ENCODE measurements around the gene ZNF740.

Gene ZNF740

GRCh38 chr12:53236443-53237111, 56.1 kb downstream of the ZNF740 start:
- DNase-seq (ENCODE audit: low read depth, low spot score) = no peak
- ChIA-PET CTCF (interaction anchor here (1.0 to 5.4 kb wide), 5 partner anchors 12 to 77 kb away, joined by 3 to 26 read pairs (median 3); no protein-coding TSS in a partner anchor), POLR2A (interaction anchor here (0.6 kb wide), 1 partner anchor 8 kb away, joined by 3 read pairs; no protein-coding TSS in a partner anchor)
- no peak overlapping the region for H3K4me3 ChIP-seq (ENCODE audit: low read depth, low read length)
- no peak for TF ChIP-seq CTCF (IDR thresholded peaks at IDR 0.05; ENCODE audit: insufficient read depth, low read length, missing control alignments)

- no peak for DNase-seq (ENCODE audit: low read depth, low spot score)
- TF ChIP-seq CTCF (IDR thresholded peaks at IDR 0.05; ENCODE audit: insufficient read depth, low read length, missing control alignments) = no peak
- no peak overlapping the region for H3K4me3 ChIP-seq (ENCODE audit: low read depth, low read length)
- ChIA-PET POLR2A (no interaction called here), CTCF (interaction anchor here (0.9 to 1.5 kb wide), 3 partner anchors 11 to 82 kb away, joined by 3 to 4 read pairs (median 3); partner anchors contain the start of gene AAAS)
Observed at GRCh38 chr12:53239643-53240258, 59.2 kb downstream of the ZNF740 start.

GRCh38 chr12:53241623-53242412, 61.3 kb downstream of the ZNF740 start:
- H3K4me3 ChIP-seq (ENCODE audit: low read depth, low read length) = no peak overlapping the region
- CTCF ChIA-PET = interaction anchor here (0.7 to 2.0 kb wide), 6 partner anchors 7 to 82 kb away, joined by 3 to 8 read pairs (median 4); a partner anchor contains a TSS
- POLR2A ChIA-PET = interaction anchor here (0.6 kb wide), 1 partner anchor 125 kb away, joined by 3 read pairs; no protein-coding TSS in a partner anchor
- DNase-seq (ENCODE audit: low read depth, low spot score) = no peak
- no peak for TF ChIP-seq CTCF (IDR thresholded peaks at IDR 0.05; ENCODE audit: insufficient read depth, low read length, missing control alignments)

- no peak for DNase-seq (ENCODE audit: low read depth, low spot score)
- ChIA-PET CTCF (interaction anchor here (1.2 to 1.8 kb wide), 4 partner anchors 19 to 145 kb away, joined by 3 to 7 read pairs (median 4); no protein-coding TSS in a partner anchor), POLR2A (interaction anchor here (0.6 kb wide), 1 partner anchor 8 kb away, joined by 3 read pairs; no protein-coding TSS in a partner anchor)
- no peak overlapping the region for H3K4me3 ChIP-seq (ENCODE audit: low read depth, low read length)
- TF ChIP-seq CTCF (IDR thresholded peaks at IDR 0.05; ENCODE audit: insufficient read depth, low read length, missing control alignments) = no peak
Observed at GRCh38 chr12:53244337-53244736, 63.8 kb downstream of the ZNF740 start.
